Thyroid gland (tissue), 4 donors: Measurements from ENCODE around the gene TGFB1. TPM values are rescaled to one million over a fixed set of nuclear protein-coding genes. Genes with fewer than 3 reads are reported as not detected.

Experiments
- DNase-seq, 2 donors: peaks; one replicate each; pipeline ENCODE4 v3.0.0-alpha.2; 2019
- H3K27ac ChIP-seq, 3 donors: fragments of 200-600 bp; sonication (generic); 1 replicate in 2 of 3; 2 replicates in 1 of 3; pipeline ENCODE4 v1.5.1; 2016 to 2019; ENCODE audit warnings: mild to moderate bottlenecking in 1 of 3, moderate library complexity in 1 of 3
- H3K27me3 ChIP-seq: fragments of 200-600 bp; sonication (generic); one replicate; pipeline ENCODE4 v1.5.1; 2019
- H3K36me3 ChIP-seq, 2 donors: fragments of 200-600 bp; sonication (generic); one replicate each; pipeline ENCODE4 v1.5.1; 2016 to 2019
- H3K4me1 ChIP-seq, 2 donors: fragments of 200-600 bp; sonication (generic); one replicate each; pipeline ENCODE4 v1.5.1; 2017 to 2019
- H3K4me3 ChIP-seq, 3 donors: fragments of 200-600 bp; sonication (generic); replicated peaks in 1 of 3; 1 replicate in 2 of 3; 2 replicates in 1 of 3; pipeline ENCODE4 v1.5.1; 2016; ENCODE audit warnings: mild to moderate bottlenecking in 1 of 3
- H3K9me3 ChIP-seq: fragments of 200-600 bp; sonication (generic); one replicate; pipeline ENCODE4 v1.5.1; 2017
- CTCF ChIP-seq, 6 experiments: fragments of 200-600 bp in 3 of 6; fragments of 450-650 bp in 3 of 6; sonication (generic) in 3 of 6; IDR thresholded peaks; one replicate each; pipeline ENCODE4 v1.5.1; 2016 to 2019; ENCODE audit warnings: antibody characterized with exemption in 6 of 6, mild to moderate bottlenecking in 2 of 6, inconsistent platforms in 1 of 6, moderate library complexity in 1 of 6
- POLR2A ChIP-seq, 2 donors: fragments of 450-650 bp; IDR thresholded peaks; one replicate each; pipeline ENCODE4 v1.6.1; 2017; ENCODE audit warnings: antibody characterized with exemption in 2 of 2, mild to moderate bottlenecking in 2 of 2, moderate library complexity in 1 of 2
- WGBS, 2 donors: methylation state at CpG; one replicate each; pipeline ENCODE4 v1.1.5; 2017; 5-methylcytosine and 5-hydroxymethylcytosine counted together
- intact Hi-C: fragments of 100-400 bp; cut with DNase I; formaldehyde crosslinking; loops from one replicate; pipeline ENCODE4 v1.15.1; 2023
- total RNA-seq, 4 donors: library from RNA; depleted of rRNA; stranded (reverse); fragments of >200 nt; gene quantifications; one replicate each; pipeline ENCODE4 v1.2.3, GENCODE V29; 2016

Gene TGFB1
- total RNA-seq, 4 donors from 2014 or later: 9.6 to 13.7 (median 11.0) TPM

- intact Hi-C loops: no loop called here
- Histone ChIP-seq H3K9me3 (no peaks in the 10 kb centered on the region), H3K27me3 (no peaks in the 10 kb centered on the region), H3K27ac (peak within 1 kb of the TSS; percentile 97 to 99 (median 99)), H3K4me3 (peak within 1 kb of the TSS; percentile 60 to 86 (median 61)), H3K4me1 (peaks cover 18 to 32% of the 10 kb centered on the region in 2 donors), H3K36me3 (no peaks in the 10 kb centered on the region)
- TF ChIP-seq CTCF (IDR thresholded peaks at IDR 0.05) (no peak), POLR2A (IDR thresholded peaks at IDR 0.05) (peak in 1 of 2 donors; percentile 79)
- 0 to 1% methylated on average over 5 to 39 of the region's 56 CpGs for WGBS, 2 donors
- DNase-seq: peak; percentile 99
Measured at GRCh38 chr19:41363753-41364523, 10.2 kb upstream of the TGFB1 start, which contains the start of gene B9D2. B9D2 (minus strand) TSS chr19:41364149; CDS start chr19:41363519, 630 bp downstream.

DNA sequence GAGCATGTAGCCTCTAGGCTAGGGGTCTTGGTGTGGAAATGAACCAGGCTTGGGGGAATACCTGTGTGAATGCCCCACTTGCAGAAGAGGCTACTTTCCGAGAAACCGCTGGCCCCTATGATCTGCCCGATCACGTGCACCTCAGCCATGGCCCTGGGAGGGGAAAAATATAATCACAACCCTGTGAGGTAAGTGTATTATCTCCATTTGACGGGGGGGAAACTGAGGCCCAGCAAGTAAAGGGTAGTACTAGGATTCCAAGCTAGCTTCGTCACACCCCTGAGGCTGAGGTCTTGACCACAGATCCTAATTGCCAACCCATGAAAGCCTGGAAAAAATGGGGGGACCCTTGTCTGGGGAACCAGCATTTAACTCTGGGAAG is 9.6 kb upstream of the TGFB1 start:
- Histone ChIP-seq H3K4me1 (peaks cover 18 to 32% of the 10 kb centered on the region in 2 donors), H3K36me3 (no peaks in the 10 kb centered on the region), H3K27ac (peak overlapping the region; percentile 97 to 99 (median 99)), H3K9me3 (no peaks in the 10 kb centered on the region), H3K27me3 (no peaks in the 10 kb centered on the region), H3K4me3 (peak overlapping the region in 2 of 3 donors; percentile 16 to 60)
- no peak for TF ChIP-seq CTCF (IDR thresholded peaks at IDR 0.05)
- no peak for TF ChIP-seq POLR2A (IDR thresholded peaks at IDR 0.05)
- intact Hi-C loops: no loop called here
- DNase-seq: no peak
- WGBS, 2 donors: 50 to 62% methylated on average over 4 to 6 of the region's 6 CpGs

DNA sequence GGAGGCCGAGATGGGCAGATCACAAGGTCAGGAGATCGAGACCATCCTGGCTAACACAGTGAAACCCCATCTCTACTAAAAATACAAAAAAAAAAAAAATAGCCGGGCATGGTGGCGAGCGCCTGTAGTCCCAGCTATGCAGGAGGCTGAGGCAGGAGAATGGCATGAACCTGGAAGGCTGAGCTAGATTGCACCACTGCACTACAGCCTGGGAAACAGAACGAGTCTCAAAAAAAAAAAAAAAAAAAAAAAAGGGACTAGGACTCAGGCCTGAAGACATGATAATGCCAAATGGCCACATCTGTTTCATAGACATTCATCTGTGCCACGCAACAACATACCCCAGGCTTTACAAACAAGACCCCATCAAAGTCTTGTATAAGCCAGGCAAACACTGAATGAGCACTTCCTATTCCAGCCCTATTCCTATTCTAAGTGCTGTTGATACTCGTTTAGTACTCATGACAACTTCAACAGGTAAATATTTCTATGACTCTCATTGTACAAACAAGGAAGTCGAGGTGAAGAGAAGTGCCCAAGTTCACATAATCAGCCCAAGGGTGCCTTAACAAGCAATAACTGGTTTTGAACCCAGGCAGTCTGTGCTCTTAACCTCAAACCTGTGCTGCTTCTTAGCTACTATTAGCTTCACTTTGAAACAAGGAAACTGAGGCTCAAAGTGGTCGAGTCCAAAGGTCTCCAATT is 8.6 kb upstream of the TGFB1 start:
- DNase-seq: no peak
- H3K27ac ChIP-seq: no peak overlapping the region
- TF ChIP-seq CTCF (IDR thresholded peaks at IDR 0.05) (no peak), POLR2A (IDR thresholded peaks at IDR 0.05) (no peak)
- WGBS, 2 donors: 83 to 90% methylated on average over 10 of the region's 10 CpGs
- no peak overlapping the region for H3K4me3 ChIP-seq
- peaks cover 18 to 26% of the 10 kb centered on the region in 2 donors for H3K4me1 ChIP-seq
- intact Hi-C loops: no loop called here
- no peaks in the 10 kb centered on the region for H3K27me3 ChIP-seq
- H3K9me3 ChIP-seq: no peaks in the 10 kb centered on the region
- no peaks in the 10 kb centered on the region for H3K36me3 ChIP-seq

DNA sequence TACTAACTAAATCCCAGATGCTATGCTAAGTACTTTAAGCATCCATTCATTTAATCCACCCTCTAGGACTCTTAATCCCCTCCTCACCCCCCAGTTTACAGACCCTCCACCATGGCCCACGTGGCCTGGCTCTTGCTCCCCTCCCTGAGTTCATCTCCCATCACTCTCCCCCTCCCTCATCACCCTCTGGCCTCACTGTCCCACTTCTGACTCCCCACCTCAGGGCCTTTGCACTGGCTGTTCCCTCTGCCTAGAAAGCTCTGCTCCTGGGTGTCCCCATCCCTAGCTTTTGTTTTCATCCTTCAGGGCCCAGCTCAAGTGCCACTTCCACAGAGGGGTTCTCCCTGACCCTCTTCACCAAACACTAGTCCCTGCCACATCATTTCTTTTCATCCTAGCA is 6.0 kb upstream of the TGFB1 start:
- H3K9me3 ChIP-seq: no peaks in the 10 kb centered on the region
- H3K4me1 ChIP-seq: peaks cover 5 to 11% of the 10 kb centered on the region in 2 donors
- TF ChIP-seq POLR2A (IDR thresholded peaks at IDR 0.05) (no peak), CTCF (IDR thresholded peaks at IDR 0.05) (no peak)
- no peak overlapping the region for H3K4me3 ChIP-seq
- no peak for DNase-seq
- no peaks in the 10 kb centered on the region for H3K36me3 ChIP-seq
- no peaks in the 10 kb centered on the region for H3K27me3 ChIP-seq
- 83 to 94% methylated on average over 1 of the region's 1 CpG for WGBS, 2 donors
- no peak overlapping the region for H3K27ac ChIP-seq
- intact Hi-C loops: no loop called here

GRCh38 chr19:41357746-41358145 is 4.0 kb upstream of the TGFB1 start:
- no peak for TF ChIP-seq POLR2A (IDR thresholded peaks at IDR 0.05)
- TF ChIP-seq CTCF (IDR thresholded peaks at IDR 0.05): no peak
- no peak for DNase-seq
- WGBS, 2 donors: 92 to 93% methylated on average over 11 to 13 of the region's 13 CpGs
- Histone ChIP-seq H3K27ac (no peak overlapping the region), H3K4me1 (peaks cover 11 to 12% of the 10 kb centered on the region in 2 donors), H3K4me3 (no peak overlapping the region), H3K9me3 (no peaks in the 10 kb centered on the region), H3K36me3 (no peaks in the 10 kb centered on the region), H3K27me3 (peaks cover 3% of the 10 kb centered on the region)
- intact Hi-C loops: no loop called here
